ENCODE measurements around the gene SLC7A10. TPM values are rescaled to one million over a fixed set of nuclear protein-coding genes. Genes with fewer than 3 reads are reported as not detected.
A peak's percentile ranks its signal among the peaks of the same experiment; 100 is the strongest.

SLC7A10 gene
- total and polyA plus RNA-seq, 7 donors: 0.27 to 1.4 (median 1.1) TPM; not detected in 4

GRCh38 chr19:33186431-33187182 is 39.0 kb downstream of the SLC7A10 start:
- H3K9me3 ChIP-seq: no peaks in the 10 kb centered on the region

GRCh38 chr19:33177417-33177979 is 48.2 kb downstream of the SLC7A10 start:
- Histone ChIP-seq H3K9me3 (no peaks in the 10 kb centered on the region), H3K4me1 (peaks cover 0 to 30% (median 25%) of the 10 kb centered on the region in 4 donors), H3K27me3 (no peaks in the 10 kb centered on the region), H3K36me3 (no peaks in the 10 kb centered on the region), H3K4me3 (peak overlapping the region; percentile 41 to 86 (median 78)), H3K27ac (peak overlapping the region; percentile 91 to 96 (median 94))
- intact Hi-C loops (cut with DNase I): loop anchor here (2.0 to 10.0 kb wide), 4 partner anchors 33 to 503 kb away; partner anchors contain the start of genes ANKRD27, CEBPA, FAAP24 and RGS9BP
- peak; percentile 89 for DNase-seq
- TF ChIP-seq CTCF (IDR thresholded peaks at IDR 0.05): peak in 3 of 4 experiments; percentile 30 to 49 (median 46)
- TF ChIP-seq EP300 (IDR thresholded peaks at IDR 0.05): no peak
- TF ChIP-seq POLR2AphosphoS5 (IDR thresholded peaks at IDR 0.05): peak in 1 of 4 donors; percentile 14
- WGBS, 2 donors: 0% methylated on average over 38 of the region's 38 CpGs

More at GRCh38 chr19:33186431-33187182, 39.0 kb downstream of the SLC7A10 start:
- WGBS, 2 donors: 43 to 51% methylated on average over 11 of the region's 11 CpGs
- Histone ChIP-seq H3K27me3 (no peaks in the 10 kb centered on the region), H3K4me1 (peaks cover 0 to 6% (median 0%) of the 10 kb centered on the region in 4 donors), H3K4me3 (no peak overlapping the region), H3K27ac (no peak overlapping the region), H3K36me3 (no peaks in the 10 kb centered on the region)
- TF ChIP-seq CTCF (IDR thresholded peaks at IDR 0.05): no peak
- TF ChIP-seq POLR2AphosphoS5 (IDR thresholded peaks at IDR 0.05): no peak
- no peak for TF ChIP-seq POLR2A (IDR thresholded peaks at IDR 0.05)
- no peak for TF ChIP-seq EP300 (IDR thresholded peaks at IDR 0.05)
- no peak for DNase-seq
- intact Hi-C loops (cut with DNase I): no loop called here

GRCh38 chr19:33176670-33177416 is 48.8 kb downstream of the SLC7A10 start:
- DNase-seq: peak; percentile 97
- Histone ChIP-seq H3K36me3 (no peaks in the 10 kb centered on the region), H3K27ac (peak overlapping the region; percentile 91 to 96 (median 94)), H3K4me3 (peak overlapping the region; percentile 77 to 86 (median 80)), H3K4me1 (peaks cover 0 to 30% (median 25%) of the 10 kb centered on the region in 4 donors), H3K27me3 (no peaks in the 10 kb centered on the region), H3K9me3 (no peaks in the 10 kb centered on the region)
- intact Hi-C loops (cut with DNase I): loop anchor here (2.0 to 10.0 kb wide), 4 partner anchors 32 to 502 kb away; partner anchors contain the start of genes ANKRD27, CEBPA, FAAP24 and RGS9BP
- 0% methylated on average over 65 of the region's 65 CpGs for WGBS, 2 donors
- peak; percentile 87 to 92 (median 90) for TF ChIP-seq POLR2AphosphoS5 (IDR thresholded peaks at IDR 0.05)
- TF ChIP-seq POLR2A (IDR thresholded peaks at IDR 0.05): peak; percentile 74 to 77
- TF ChIP-seq CTCF (IDR thresholded peaks at IDR 0.05): peak in 1 of 4 experiments; percentile 49
- TF ChIP-seq EP300 (IDR thresholded peaks at IDR 0.05): peak in 1 of 4 donors; percentile 10

GRCh38 chr19:33175886-33176669 is 49.6 kb downstream of the SLC7A10 start:
- H3K27ac ChIP-seq: peak overlapping the region; percentile 91 to 96 (median 94)
- no peaks in the 10 kb centered on the region for H3K36me3 ChIP-seq
- intact Hi-C loops (cut with DNase I): loop anchor here (2.0 to 10.0 kb wide), 4 partner anchors 31 to 501 kb away; partner anchors contain the start of genes ANKRD27, CEBPA, FAAP24 and RGS9BP
- H3K27me3 ChIP-seq: no peaks in the 10 kb centered on the region
- H3K4me3 ChIP-seq: peak overlapping the region; percentile 77 to 86 (median 80)
- H3K4me1 ChIP-seq: peaks cover 0 to 30% (median 25%) of the 10 kb centered on the region in 4 donors
- TF ChIP-seq POLR2AphosphoS5 (IDR thresholded peaks at IDR 0.05) (no peak), CTCF (IDR thresholded peaks at IDR 0.05) (peak in 1 of 4 experiments; percentile 3), POLR2A (IDR thresholded peaks at IDR 0.05) (no peak), EP300 (IDR thresholded peaks at IDR 0.05) (no peak)
- DNase-seq: no peak
- H3K9me3 ChIP-seq: no peaks in the 10 kb centered on the region
- WGBS, 2 donors: 4 to 12% methylated on average over 25 of the region's 25 CpGs
